Testis (tissue), 3 donors: ENCODE results near the gene GGACT. TPM values are rescaled to one million over a fixed set of nuclear protein-coding genes. Genes with fewer than 3 reads are reported as not detected.

Experiments
- DNase-seq: peaks from one replicate; pipeline ENCODE4 v3.0.0-alpha.2; 2019
- H3K27ac ChIP-seq, 2 donors: fragments of 200-600 bp; sonication (generic); one replicate each; pipeline ENCODE4 v1.5.1; 2019
- H3K27me3 ChIP-seq: fragments of 200-600 bp; sonication (generic); one replicate; pipeline ENCODE4 v1.5.1; 2019
- H3K36me3 ChIP-seq: fragments of 200-600 bp; sonication (generic); one replicate; pipeline ENCODE4 v1.5.1; 2017; ENCODE audit warnings: low read depth; ENCODE audit errors: missing control alignments
- H3K4me1 ChIP-seq: fragments of 200-600 bp; sonication (generic); one replicate; pipeline ENCODE4 v1.5.1; 2019
- H3K4me3 ChIP-seq, 2 donors: fragments of 200-600 bp; sonication (generic); one replicate each; pipeline ENCODE4 v1.5.1; 2017 to 2019
- H3K9me3 ChIP-seq: fragments of 200-600 bp; sonication (generic); one replicate; pipeline ENCODE4 v1.5.1; 2017
- CTCF ChIP-seq, 3 experiments: fragments of 450-650 bp in 2 of 3; fragments of 200-600 bp in 1 of 3; sonication (generic) in 1 of 3; IDR thresholded peaks; one replicate each; pipeline ENCODE4 v1.5.1; 2016 to 2019; ENCODE audit warnings: antibody characterized with exemption in 3 of 3, mild to moderate bottlenecking in 2 of 3, moderate library complexity in 1 of 3
- POLR2A ChIP-seq: fragments of 450-650 bp; IDR thresholded peaks from one replicate; pipeline ENCODE4 v1.6.1; 2017; ENCODE audit warnings: antibody characterized with exemption, mild to moderate bottlenecking, moderate library complexity
- WGBS, 2 donors: methylation state at CpG; one replicate each; pipeline ENCODE4 v1.1.5; 2018; 5-methylcytosine and 5-hydroxymethylcytosine counted together
- intact Hi-C: fragments of 100-400 bp; cut with DNase I; formaldehyde crosslinking; loops from one replicate; pipeline ENCODE4 v1.15.1; 2023; ENCODE audit warnings: low total_unique reads
- polyA plus RNA-seq: library from polyadenylated mRNA; stranded (reverse); fragments of 350-450 nt; fragmentation: Illumina TruSeq; extraction: RNeasy Lipid Tissue Mini Kit (QIAGEN cat#74804); gene quantifications from one replicate; pipeline ENCODE4 v1.2.3, GENCODE V29; 2014; ENCODE audit warnings: low read depth, low replicate concordance; ENCODE audit not compliant: insufficient read depth
- total RNA-seq, 2 donors: library from RNA; depleted of rRNA; stranded (reverse); fragments of >200 nt; gene quantifications; one replicate each; pipeline ENCODE4 v1.2.3, GENCODE V29; 2016

Gene GGACT
- total and polyA plus RNA-seq, 3 donors from 2014 or later = 9.8 to 30.0 (median 18.9) TPM

GRCh38 chr13:100521851-100522617, 66.6 kb downstream of the GGACT start:
- no peaks in the 10 kb centered on the region for H3K9me3 ChIP-seq
- no peak overlapping the region for H3K4me3 ChIP-seq
- H3K4me1 ChIP-seq = no peaks in the 10 kb centered on the region
- TF ChIP-seq POLR2A (no peak), CTCF (IDR thresholded peaks at IDR 0.05) (no peak)
- 61 to 79% methylated on average over 19 of the region's 19 CpGs for WGBS, 2 donors
- H3K27ac ChIP-seq = no peak overlapping the region
- intact Hi-C loops = no loop called here
- H3K27me3 ChIP-seq = no peaks in the 10 kb centered on the region
- no peaks in the 10 kb centered on the region for H3K36me3 ChIP-seq
- DNase-seq = no peak

- Histone ChIP-seq H3K4me3 (no peak overlapping the region), H3K4me1 (no peaks in the 10 kb centered on the region), H3K27ac (no peak overlapping the region), H3K9me3 (no peaks in the 10 kb centered on the region), H3K36me3 (no peaks in the 10 kb centered on the region), H3K27me3 (no peaks in the 10 kb centered on the region)
- no peak for TF ChIP-seq CTCF (IDR thresholded peaks at IDR 0.05)
- TF ChIP-seq POLR2A = no peak
- no peak for DNase-seq
- intact Hi-C loops = no loop called here
- WGBS, 2 donors = 58 to 78% methylated on average over 27 of the region's 27 CpGs
These were observed 67.4 kb downstream of the GGACT start for GRCh38 chr13:100520936-100521850.

DNA sequence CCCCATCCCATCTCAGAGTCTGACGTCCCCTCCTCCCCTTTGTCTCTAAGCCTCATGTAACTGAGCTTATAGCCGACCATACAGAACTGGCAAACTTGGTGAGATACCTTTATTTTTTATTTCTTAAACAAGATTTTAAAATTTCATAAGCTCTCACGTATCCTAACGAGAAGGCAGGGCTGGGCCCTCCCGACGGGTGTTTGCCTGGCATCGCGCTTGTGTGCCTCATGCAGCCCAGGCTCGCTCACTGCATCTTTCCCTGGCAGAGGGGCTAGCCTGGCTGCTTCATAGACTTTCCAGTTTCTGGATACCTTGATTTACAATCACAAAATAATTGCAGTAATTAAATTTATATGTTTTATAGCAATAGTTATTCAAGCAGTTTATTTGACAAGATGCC, 69.0 kb downstream of the GGACT start:
- Histone ChIP-seq H3K27ac (no peak overlapping the region), H3K4me1 (no peaks in the 10 kb centered on the region), H3K36me3 (no peaks in the 10 kb centered on the region), H3K4me3 (no peak overlapping the region), H3K27me3 (no peaks in the 10 kb centered on the region), H3K9me3 (no peaks in the 10 kb centered on the region)
- DNase-seq = no peak
- intact Hi-C loops = loop anchor here (10.0 kb wide), 2 partner anchors 605 to 865 kb away; no protein-coding TSS in a partner anchor
- no peak for TF ChIP-seq CTCF (IDR thresholded peaks at IDR 0.05)
- TF ChIP-seq POLR2A = no peak
- 94 to 95% methylated on average over 9 of the region's 9 CpGs for WGBS, 2 donors

DNA sequence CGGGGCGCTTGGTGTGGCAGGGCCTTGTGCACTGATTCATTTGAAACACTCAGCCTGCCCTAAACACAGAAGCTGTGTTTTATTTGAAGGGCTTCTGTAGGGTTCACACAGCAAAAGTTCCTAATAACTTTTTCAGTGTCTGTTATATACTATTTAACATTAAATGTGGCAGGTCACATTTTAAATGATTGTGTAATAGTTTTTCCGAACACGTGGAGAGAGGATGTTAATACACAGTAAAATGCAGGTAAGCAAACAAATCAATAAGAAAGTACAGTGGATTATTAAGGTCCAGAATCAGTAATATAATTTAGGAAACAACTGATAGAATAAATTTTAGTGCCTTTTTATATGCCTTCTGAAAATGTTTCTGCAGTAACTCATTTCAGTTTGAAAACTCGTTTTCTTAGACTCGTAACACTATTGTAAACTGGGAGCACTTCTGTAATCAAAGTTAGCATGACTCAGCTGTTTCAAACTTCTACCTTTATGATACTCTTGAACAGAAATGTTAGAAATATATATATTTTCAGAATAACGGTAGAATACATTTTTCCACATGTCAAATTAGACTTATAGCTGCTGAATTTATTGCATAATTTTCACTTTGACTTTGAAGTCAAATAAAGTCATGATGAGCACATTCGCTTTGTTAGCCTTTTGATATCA, 70.1 kb downstream of the GGACT start:
- Histone ChIP-seq H3K4me3 (no peak overlapping the region), H3K9me3 (no peaks in the 10 kb centered on the region), H3K4me1 (no peaks in the 10 kb centered on the region), H3K36me3 (no peaks in the 10 kb centered on the region), H3K27ac (no peak overlapping the region), H3K27me3 (no peaks in the 10 kb centered on the region)
- intact Hi-C loops = loop anchor here (10.0 kb wide), 2 partner anchors 604 to 864 kb away; no protein-coding TSS in a partner anchor
- DNase-seq = no peak
- TF ChIP-seq POLR2A = no peak
- TF ChIP-seq CTCF (IDR thresholded peaks at IDR 0.05) = no peak
- WGBS, 2 donors = 94 to 95% methylated on average over 8 of the region's 8 CpGs
